Astrocyte (in vitro differentiated cells and primary cell): ENCODE measurements around the gene ZNF608. TPM values are rescaled to one million over a fixed set of nuclear protein-coding genes. Genes with fewer than 3 reads are reported as not detected.

Source experiments
- DNase-seq: peaks from one replicate; pipeline ENCODE4 v3.0.0-alpha.2; 2010; ENCODE audit warnings: low read depth
- FAIRE-seq: peaks from 2 replicates; lab custom pipeline; 2011; peaks lifted over from hg19 to GRCh38; lab: Jason Lieb, UNC
- H2AFZ ChIP-seq: 2 replicates; pipeline ENCODE4 v1.6.0; 2012; ENCODE audit warnings: low read depth, low read length, inconsistent platforms
- H3K27ac ChIP-seq: 2 replicates; pipeline ENCODE4 v1.5.1; 2011; ENCODE audit warnings: low read depth, low read length, inconsistent platforms
- H3K27me3 ChIP-seq: 2 replicates; pipeline ENCODE4 v1.6.0; 2011; ENCODE audit warnings: low read length, inconsistent platforms; ENCODE audit not compliant: insufficient read depth
- H3K36me3 ChIP-seq: 2 replicates; pipeline ENCODE4 v1.5.1; 2011; ENCODE audit warnings: low read length, inconsistent platforms; ENCODE audit not compliant: insufficient read depth
- H3K4me1 ChIP-seq: 2 replicates; pipeline ENCODE4 v1.5.1; 2011; ENCODE audit warnings: low read length, inconsistent platforms; ENCODE audit not compliant: insufficient read depth
- H3K4me2 ChIP-seq: 2 replicates; pipeline ENCODE4 v1.6.0; 2012; ENCODE audit warnings: low read length, inconsistent platforms
- H3K4me3 ChIP-seq: 2 replicates; pipeline ENCODE4 v1.5.1; 2011; ENCODE audit warnings: low read depth, mild to moderate bottlenecking, low read length, inconsistent platforms; ENCODE audit not compliant: insufficient read depth
- H3K79me2 ChIP-seq: 2 replicates; pipeline ENCODE4 v1.6.0; 2012; ENCODE audit warnings: mild to moderate bottlenecking, low read length, inconsistent platforms; ENCODE audit not compliant: insufficient read depth
- H3K9ac ChIP-seq: 2 replicates; pipeline ENCODE4 v1.6.0; 2012; ENCODE audit warnings: mild to moderate bottlenecking, low read length, inconsistent platforms
- H3K9me3 ChIP-seq: 2 replicates; pipeline ENCODE4 v1.5.1; 2012; ENCODE audit warnings: low read depth, mild to moderate bottlenecking, low read length, inconsistent platforms; ENCODE audit not compliant: insufficient read depth
- H4K20me1 ChIP-seq: 2 replicates; pipeline ENCODE4 v1.6.0; 2012; ENCODE audit warnings: low read length, inconsistent platforms; ENCODE audit not compliant: insufficient read depth
- H3K27ac Mint-ChIP-seq: one replicate; pipeline ENCODE4 v1.8.0; 2021; ENCODE audit warnings: mild to moderate bottlenecking, mixed read lengths; ENCODE audit not compliant: unreplicated experiment
- H3K27me3 Mint-ChIP-seq: one replicate; pipeline ENCODE4 v1.8.0; 2021; ENCODE audit warnings: low read depth, mixed read lengths; ENCODE audit not compliant: unreplicated experiment
- H3K36me3 Mint-ChIP-seq: one replicate; pipeline ENCODE4 v1.8.0; 2021; ENCODE audit warnings: low read depth, mixed read lengths; ENCODE audit not compliant: unreplicated experiment
- H3K4me1 Mint-ChIP-seq: one replicate; pipeline ENCODE4 v1.8.0; 2021; ENCODE audit warnings: low read depth, mixed read lengths; ENCODE audit not compliant: unreplicated experiment
- H3K4me3 Mint-ChIP-seq: one replicate; pipeline ENCODE4 v1.8.0; 2021; ENCODE audit warnings: mild to moderate bottlenecking, moderate library complexity, mixed read lengths; ENCODE audit not compliant: unreplicated experiment
- H3K9me3 Mint-ChIP-seq: one replicate; pipeline ENCODE4 v1.8.0; 2021; ENCODE audit warnings: mild to moderate bottlenecking, mixed read lengths; ENCODE audit not compliant: unreplicated experiment
- EZH2 ChIP-seq: IDR thresholded peaks from 2 replicates; pipeline ENCODE4 v1.6.1; 2012; ENCODE audit warnings: mild to moderate bottlenecking, low read length, inconsistent platforms; ENCODE audit not compliant: insufficient read depth
- total RNA-seq: library from RNA; stranded (reverse); gene quantifications from 2 replicates; pipeline ENCODE4 v1.2.1, GENCODE V29; 2021
- TF ChIP-seq, protein P1 (sequence below): IDR thresholded peaks from 2 replicates; pipeline ENCODE4 v1.5.1; 2011; ENCODE audit warnings: low read depth, mild to moderate bottlenecking, inconsistent platforms, low read length, moderate library complexity; ENCODE audit not compliant: insufficient read depth

Gene ZNF608
- total RNA-seq, 1 donor from 2014 or later: 57.3 TPM

GRCh38 chr5:124713595-124713994 lies 32.8 kb downstream of the ZNF608 start:
- no peak overlapping the region for H2AFZ ChIP-seq
- no peak overlapping the region for H3K9ac ChIP-seq
- no peak overlapping the region for H3K4me3 ChIP-seq
- H3K36me3 Mint-ChIP-seq: peaks cover 25% of the 10 kb centered on the region
- H4K20me1 ChIP-seq: peaks cover 45% of the 10 kb centered on the region
- H3K9me3 ChIP-seq: no peaks in the 10 kb centered on the region
- H3K27ac Mint-ChIP-seq: no peak overlapping the region
- peaks cover 66% of the 10 kb centered on the region for H3K79me2 ChIP-seq
- no peaks in the 10 kb centered on the region for H3K9me3 Mint-ChIP-seq
- H3K36me3 ChIP-seq: no peaks in the 10 kb centered on the region
- TF ChIP-seq EZH2: no peak
- TF ChIP-seq, protein P1, sequence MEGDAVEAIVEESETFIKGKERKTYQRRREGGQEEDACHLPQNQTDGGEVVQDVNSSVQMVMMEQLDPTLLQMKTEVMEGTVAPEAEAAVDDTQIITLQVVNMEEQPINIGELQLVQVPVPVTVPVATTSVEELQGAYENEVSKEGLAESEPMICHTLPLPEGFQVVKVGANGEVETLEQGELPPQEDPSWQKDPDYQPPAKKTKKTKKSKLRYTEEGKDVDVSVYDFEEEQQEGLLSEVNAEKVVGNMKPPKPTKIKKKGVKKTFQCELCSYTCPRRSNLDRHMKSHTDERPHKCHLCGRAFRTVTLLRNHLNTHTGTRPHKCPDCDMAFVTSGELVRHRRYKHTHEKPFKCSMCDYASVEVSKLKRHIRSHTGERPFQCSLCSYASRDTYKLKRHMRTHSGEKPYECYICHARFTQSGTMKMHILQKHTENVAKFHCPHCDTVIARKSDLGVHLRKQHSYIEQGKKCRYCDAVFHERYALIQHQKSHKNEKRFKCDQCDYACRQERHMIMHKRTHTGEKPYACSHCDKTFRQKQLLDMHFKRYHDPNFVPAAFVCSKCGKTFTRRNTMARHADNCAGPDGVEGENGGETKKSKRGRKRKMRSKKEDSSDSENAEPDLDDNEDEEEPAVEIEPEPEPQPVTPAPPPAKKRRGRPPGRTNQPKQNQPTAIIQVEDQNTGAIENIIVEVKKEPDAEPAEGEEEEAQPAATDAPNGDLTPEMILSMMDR: no peak
- FAIRE-seq (no peak), DNase-seq (no peak)
- no peaks in the 10 kb centered on the region for H3K27me3 ChIP-seq
- H3K27me3 Mint-ChIP-seq: no peaks in the 10 kb centered on the region
- H3K4me1 Mint-ChIP-seq: peaks cover 46% of the 10 kb centered on the region
- no peak overlapping the region for H3K27ac ChIP-seq
- no peaks in the 10 kb centered on the region for H3K4me1 ChIP-seq
- no peak overlapping the region for H3K4me2 ChIP-seq
- H3K4me3 Mint-ChIP-seq: no peak overlapping the region

GRCh38 chr5:124712731-124713305 lies 33.6 kb downstream of the ZNF608 start:
- no peaks in the 10 kb centered on the region for H3K4me1 ChIP-seq
- no peak overlapping the region for H3K27ac ChIP-seq
- FAIRE-seq (no peak), DNase-seq (no peak)
- no peak overlapping the region for H2AFZ ChIP-seq
- H3K79me2 ChIP-seq: peaks cover 66% of the 10 kb centered on the region
- H3K36me3 ChIP-seq: no peaks in the 10 kb centered on the region
- Mint-ChIP-seq H3K4me3 (no peak overlapping the region), H3K27ac (no peak overlapping the region), H3K36me3 (peaks cover 25% of the 10 kb centered on the region), H3K9me3 (no peaks in the 10 kb centered on the region), H3K4me1 (peaks cover 51% of the 10 kb centered on the region), H3K27me3 (no peaks in the 10 kb centered on the region)
- no peak overlapping the region for H3K4me2 ChIP-seq
- no peaks in the 10 kb centered on the region for H3K27me3 ChIP-seq
- no peak overlapping the region for H3K9ac ChIP-seq
- H3K9me3 ChIP-seq: no peaks in the 10 kb centered on the region
- peaks cover 45% of the 10 kb centered on the region for H4K20me1 ChIP-seq
- no peak overlapping the region for H3K4me3 ChIP-seq
- no peak for TF ChIP-seq EZH2
- TF ChIP-seq, protein P1: no peak

DNA sequence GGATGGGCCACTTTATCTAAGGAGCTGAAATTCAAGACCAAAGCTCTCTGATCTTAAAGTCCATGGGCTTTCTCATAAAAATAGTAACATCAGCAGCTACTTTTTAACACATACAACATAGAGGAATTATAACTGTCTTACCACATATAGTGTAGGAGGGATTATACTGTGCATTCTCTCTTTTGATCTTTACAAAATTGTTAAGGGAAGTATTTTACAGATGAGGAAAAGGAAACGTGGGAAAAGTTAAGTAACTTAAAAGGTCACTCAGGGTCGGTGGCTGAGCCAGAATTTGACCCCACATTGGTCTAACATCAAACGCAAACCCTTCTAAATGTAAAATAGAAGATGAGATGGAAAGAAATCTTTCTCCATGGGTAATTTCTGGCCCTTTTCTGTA lies 38.4 kb downstream of the ZNF608 start:
- Mint-ChIP-seq H3K4me1 (peaks cover 70% of the 10 kb centered on the region), H3K4me3 (no peak overlapping the region), H3K9me3 (no peaks in the 10 kb centered on the region), H3K27me3 (no peaks in the 10 kb centered on the region), H3K27ac (no peak overlapping the region), H3K36me3 (peaks cover 22% of the 10 kb centered on the region)
- Histone ChIP-seq H3K4me2 (no peak overlapping the region), H3K9ac (no peak overlapping the region), H3K9me3 (no peaks in the 10 kb centered on the region), H3K4me1 (peaks cover 8% of the 10 kb centered on the region), H3K4me3 (no peak overlapping the region), H2AFZ (no peak overlapping the region), H4K20me1 (peaks cover 79% of the 10 kb centered on the region), H3K36me3 (no peaks in the 10 kb centered on the region), H3K27me3 (no peaks in the 10 kb centered on the region), H3K27ac (no peak overlapping the region), H3K79me2 (peaks cover 74% of the 10 kb centered on the region)
- FAIRE-seq (no peak), DNase-seq (no peak)
- TF ChIP-seq EZH2: no peak
- TF ChIP-seq, protein P1: no peak
